Transverse colon (tissue), 4 donors: ENCODE measurements around the gene SETD4. TPM values are rescaled to one million over a fixed set of nuclear protein-coding genes. Genes with fewer than 3 reads are reported as not detected.

Experiments
- DNase-seq: peaks from one replicate; pipeline ENCODE4 v3.0.0-alpha.2; 2019
- H3K27ac ChIP-seq, 4 donors: fragments of 200-600 bp; sonication (generic); 2 replicates each; pipeline ENCODE4 v1.5.1; 2016 to 2018; ENCODE audit warnings: inconsistent platforms in 4 of 4
- H3K27me3 ChIP-seq: fragments of 200-600 bp; sonication (generic); 2 replicates; pipeline ENCODE4 v1.5.1; 2017; ENCODE audit warnings: inconsistent platforms
- H3K36me3 ChIP-seq, 4 donors: fragments of 200-600 bp; sonication (generic); 2 replicates each; pipeline ENCODE4 v1.5.1; 2017 to 2019; ENCODE audit warnings: inconsistent platforms in 4 of 4
- H3K4me1 ChIP-seq, 4 donors: fragments of 200-600 bp; sonication (generic); 2 replicates each; pipeline ENCODE4 v1.5.1; 2017 to 2020; ENCODE audit warnings: inconsistent platforms in 4 of 4
- H3K4me3 ChIP-seq, 4 donors: fragments of 200-600 bp; sonication (generic); 1 replicate in 1 of 4; 2 replicates in 3 of 4; pipeline versions ENCODE4 v1.5.1 to v1.6.1; 2017 to 2019; ENCODE audit warnings: inconsistent platforms in 4 of 4
- H3K9me3 ChIP-seq, 2 donors: fragments of 200-600 bp; sonication (generic); 2 replicates each; pipeline ENCODE4 v1.5.1; 2017 to 2019; ENCODE audit warnings: inconsistent platforms in 2 of 2
- CTCF ChIP-seq, 5 experiments: fragments of 200-600 bp in 3 of 5; fragments of 450-650 bp in 2 of 5; sonication (generic) in 3 of 5; IDR thresholded peaks; 1 replicate in 2 of 5; 2 replicates in 3 of 5; pipeline ENCODE4 v1.5.1; 2016 to 2017; ENCODE audit warnings: antibody characterized with exemption in 5 of 5, inconsistent platforms in 3 of 5, mild to moderate bottlenecking in 2 of 5, moderate library complexity in 1 of 5
- EP300 ChIP-seq: sonication (generic); formaldehyde crosslinking; IDR thresholded peaks from one replicate; pipeline ENCODE4 v1.6.1; 2017; ENCODE audit warnings: antibody characterized with exemption, low read depth
- POLR2A ChIP-seq: fragments of 450-650 bp; IDR thresholded peaks from one replicate; pipeline ENCODE4 v1.6.1; 2016; ENCODE audit warnings: antibody characterized with exemption, mild to moderate bottlenecking, moderate library complexity
- POLR2AphosphoS5 ChIP-seq, 3 donors: sonication (generic); formaldehyde crosslinking; IDR thresholded peaks; one replicate each; pipeline ENCODE4 v1.6.1; 2016; ENCODE audit warnings: antibody characterized with exemption in 3 of 3
- WGBS, 2 donors: methylation state at CpG; one replicate each; pipeline ENCODE4 v1.1.5; 2018; ENCODE audit warnings: low coverage in 1 of 2; 5-methylcytosine and 5-hydroxymethylcytosine counted together
- in situ Hi-C, 4 donors: fragments of 200-750 bp; cut with MboI; loops; one replicate each; pipeline versions ENCODE4 v1.15.0 to v1.15.1; 2017; ENCODE audit warnings: low sequenced_read_pairs in 3 of 4, low pct_ligation_motif_present in 1 of 4, low pct_unique_long_range_greater_than_20kb in 1 of 4
- intact Hi-C: fragments of 100-400 bp; cut with DNase I; formaldehyde crosslinking; loops from one replicate; pipeline ENCODE4 v1.15.1; 2023; ENCODE audit warnings: low total_unique reads
- total RNA-seq, 4 donors: library from RNA; depleted of rRNA; stranded (reverse); fragments of >200 nt; gene quantifications; one replicate each; pipeline ENCODE4 v1.1.0, GENCODE V29; 2016

Gene SETD4
- total RNA-seq, 4 donors from 2014 or later, result 5.4 to 35.9 (median 29.4) TPM

GRCh38 chr21:36008505-36008904 is 51.8 kb downstream of the SETD4 start:
- no peak for DNase-seq
- 86 to 92% methylated on average over 1 to 2 of the region's 2 CpGs for WGBS, 2 donors
- no peak overlapping the region for H3K4me3 ChIP-seq
- H3K36me3 ChIP-seq, result no peaks in the 10 kb centered on the region
- no peaks in the 10 kb centered on the region for H3K4me1 ChIP-seq
- H3K27me3 ChIP-seq, result peaks cover 3% of the 10 kb centered on the region
- in situ Hi-C loops, result no loop called here
- TF ChIP-seq POLR2A, result no peak
- TF ChIP-seq CTCF (IDR thresholded peaks at IDR 0.05), result no peak
- no peak for TF ChIP-seq EP300
- TF ChIP-seq POLR2AphosphoS5 (IDR thresholded peaks at IDR 0.05), result no peak
- no peaks in the 10 kb centered on the region for H3K9me3 ChIP-seq
- intact Hi-C loops, result no loop called here
- no peak overlapping the region for H3K27ac ChIP-seq

- no peaks in the 10 kb centered on the region for H3K9me3 ChIP-seq
- H3K4me3 ChIP-seq, result no peak overlapping the region
- DNase-seq, result no peak
- no peaks in the 10 kb centered on the region for H3K36me3 ChIP-seq
- WGBS, 2 donors, result 83% methylated on average over 5 of the region's 5 CpGs; no CpG with 5 or more reads in 1 of the 2 donors
- peak overlapping the region in 2 of 4 donors; percentile 63 to 64 for H3K27ac ChIP-seq
- intact Hi-C loops, result no loop called here
- in situ Hi-C loops, result no loop called here
- TF ChIP-seq CTCF (IDR thresholded peaks at IDR 0.05), result no peak
- TF ChIP-seq POLR2A, result no peak
- TF ChIP-seq EP300, result no peak
- TF ChIP-seq POLR2AphosphoS5 (IDR thresholded peaks at IDR 0.05), result no peak
- no peaks in the 10 kb centered on the region for H3K4me1 ChIP-seq
- H3K27me3 ChIP-seq, result no peaks in the 10 kb centered on the region
Observed at GRCh38 chr21:36005879-36006400, 54.4 kb downstream of the SETD4 start.

- 69% methylated on average over 8 to 17 of the region's 17 CpGs for WGBS, 2 donors
- no peaks in the 10 kb centered on the region for H3K27me3 ChIP-seq
- intact Hi-C loops, result no loop called here
- no peaks in the 10 kb centered on the region for H3K4me1 ChIP-seq
- peak overlapping the region in 2 of 4 donors; percentile 63 to 64 for H3K27ac ChIP-seq
- in situ Hi-C loops, result no loop called here
- TF ChIP-seq POLR2A (no peak), POLR2AphosphoS5 (IDR thresholded peaks at IDR 0.05) (peak in 2 of 3 donors; percentile 15 to 71)
- no peaks in the 10 kb centered on the region for H3K9me3 ChIP-seq
- DNase-seq, result peak; percentile 51
- no peaks in the 10 kb centered on the region for H3K36me3 ChIP-seq
- H3K4me3 ChIP-seq, result no peak overlapping the region
Observed at GRCh38 chr21:36005018-36005417, 55.3 kb downstream of the SETD4 start.

GRCh38 chr21:36004441-36004840 is 55.9 kb downstream of the SETD4 start:
- Histone ChIP-seq H3K27ac (peak overlapping the region in 1 of 4 donors; percentile 58), H3K4me3 (no peak overlapping the region), H3K4me1 (no peaks in the 10 kb centered on the region), H3K9me3 (no peaks in the 10 kb centered on the region), H3K27me3 (no peaks in the 10 kb centered on the region), H3K36me3 (no peaks in the 10 kb centered on the region)
- TF ChIP-seq EP300 (no peak), POLR2AphosphoS5 (IDR thresholded peaks at IDR 0.05) (no peak), POLR2A (no peak), CTCF (IDR thresholded peaks at IDR 0.05) (no peak)
- DNase-seq, result no peak
- intact Hi-C loops (no loop called here), in situ Hi-C loops (no loop called here)
- WGBS, 2 donors, result 48 to 60% methylated on average over 4 to 7 of the region's 13 CpGs

- Histone ChIP-seq H3K4me3 (no peak overlapping the region), H3K36me3 (no peaks in the 10 kb centered on the region), H3K4me1 (no peaks in the 10 kb centered on the region), H3K27me3 (peaks cover 2% of the 10 kb centered on the region), H3K9me3 (no peaks in the 10 kb centered on the region), H3K27ac (peak overlapping the region in 1 of 4 donors; percentile 58)
- TF ChIP-seq POLR2A (no peak), CTCF (IDR thresholded peaks at IDR 0.05) (no peak), POLR2AphosphoS5 (IDR thresholded peaks at IDR 0.05) (no peak), EP300 (no peak)
- no peak for DNase-seq
- intact Hi-C loops, result no loop called here
- in situ Hi-C loops, result no loop called here
- WGBS, 2 donors, result 92 to 94% methylated on average over 4 to 11 of the region's 11 CpGs
Observed at GRCh38 chr21:36003776-36004175, 56.5 kb downstream of the SETD4 start.
